Panc1 (cell line): ENCODE measurements around the gene LMO3. TPM values are rescaled to one million over a fixed set of nuclear protein-coding genes. Genes with fewer than 3 reads are reported as not detected.

Source experiments
- ATAC-seq: fragments of 200-7000 bp; cut with Tn5 transposase; 2 replicates; pipeline ENCODE4 v1.9.1; 2020; ENCODE audit warnings: mild to moderate bottlenecking, moderate library complexity
- BruUV-seq: library from RNA; stranded (reverse); fragments of 400-500 nt; replicated peaks from 2 replicates; lab custom pipeline; 2021; lab: Mats Ljungman, UMichigan
- CTCF ChIA-PET: fragments of 300-600 bp; sonication (Branson Sonifier 250); formaldehyde crosslinking; loops from one replicate; lab custom pipeline; 2022; ENCODE audit warnings: antibody characterized with exemption; lab: Charles Lee
- POLR2A ChIA-PET: fragments of 300-600 bp; sonication (Branson Sonifier 250); formaldehyde crosslinking; loops from one replicate; lab custom pipeline; 2022; ENCODE audit warnings: antibody characterized with exemption; lab: Charles Lee
- DNase-seq: peaks from one replicate; pipeline ENCODE4 v3.0.0-alpha.2; 2010; ENCODE audit warnings: low read depth, low spot score
- H3K27ac ChIP-seq: 2 replicates; pipeline ENCODE4 v1.5.1; 2011; ENCODE audit warnings: mild to moderate bottlenecking, low read length, inconsistent platforms
- H3K27me3 ChIP-seq: fragments of 200-500 bp; sonication (Bioruptor generic); 2 replicates; pipeline ENCODE4 v1.6.0; 2014; ENCODE audit warnings: low read length, inconsistent platforms; ENCODE audit not compliant: control insufficient read depth, insufficient read depth
- H3K36me3 ChIP-seq: fragments of 200-500 bp; sonication (Bioruptor generic); 2 replicates; pipeline ENCODE4 v1.5.1; 2014; ENCODE audit warnings: inconsistent platforms, mild to moderate bottlenecking, low read length, moderate library complexity; ENCODE audit not compliant: control insufficient read depth, insufficient read depth
- H3K4me1 ChIP-seq: 2 replicates; pipeline ENCODE4 v1.5.1; 2011; ENCODE audit warnings: inconsistent platforms, mild to moderate bottlenecking, low read length, moderate library complexity; ENCODE audit not compliant: control insufficient read depth, insufficient read depth
- H3K4me3 ChIP-seq, 2 experiments: 2 replicates each; pipeline ENCODE4 v1.5.1; 2011 to 2012; ENCODE audit warnings: low read depth in 2 of 2, low read length in 2 of 2, mild to moderate bottlenecking in 2 of 2, inconsistent platforms in 1 of 2, moderate library complexity in 1 of 2
- H3K9me3 ChIP-seq: fragments of 200-500 bp; sonication (Bioruptor generic); 2 replicates; pipeline ENCODE4 v1.5.1; 2014; ENCODE audit warnings: low read depth, mild to moderate bottlenecking, inconsistent platforms, low read length, moderate library complexity; ENCODE audit not compliant: control insufficient read depth, insufficient read depth
- POLR2AphosphoS5 ChIP-seq: IDR thresholded peaks from 2 replicates; pipeline ENCODE4 v1.6.1; 2012; ENCODE audit warnings: mild to moderate bottlenecking, low read depth, low read length, moderate library complexity
- SIN3A ChIP-seq: IDR thresholded peaks from 2 replicates; pipeline ENCODE4 v1.6.1; 2012; ENCODE audit warnings: low read depth, mild to moderate bottlenecking, low read length, moderate library complexity, borderline replicate concordance; ENCODE audit not compliant: insufficient read depth
- TCF7L2 ChIP-seq: IDR thresholded peaks from 2 replicates; pipeline ENCODE4 v1.6.1; 2011; ENCODE audit warnings: mild to moderate bottlenecking, low read depth, low read length, inconsistent platforms
- in situ Hi-C: cut with HindIII; loops from 2 replicates; pipeline ENCODE4 v1.10.0; 2016; ENCODE audit warnings: low sequenced_read_pairs, low pct_unique_long_range_greater_than_20kb
- intact Hi-C: fragments of 100-400 bp; cut with micrococcal nuclease; formaldehyde crosslinking; loops from one replicate; pipeline ENCODE4 v1.10.0; 2022; ENCODE audit not compliant: unreplicated experiment
- total RNA-seq: library from RNA; stranded (reverse); gene quantifications from one replicate; pipeline ENCODE4 v1.2.1, GENCODE V29; 2021; ENCODE audit not compliant: unreplicated experiment
- TF ChIP-seq, protein P1 (sequence below), 2 experiments: IDR thresholded peaks; 2 replicates each; pipeline ENCODE4 v1.6.1; 2011 to 2012; ENCODE audit warnings: low read depth in 2 of 2, control low read depth in 1 of 2, low read length in 1 of 2, mild to moderate bottlenecking in 1 of 2, moderate library complexity in 1 of 2; ENCODE audit not compliant: insufficient read depth in 1 of 2
- TF ChIP-seq, protein P2 (sequence below): fragments of 450-650 bp; IDR thresholded peaks from 2 replicates; pipeline ENCODE4 v1.5.1; 2017; ENCODE audit warnings: mild to moderate bottlenecking

The LMO3 gene
- total RNA-seq, 1 experiment from 2014 or later, result 0.51 TPM

DNA sequence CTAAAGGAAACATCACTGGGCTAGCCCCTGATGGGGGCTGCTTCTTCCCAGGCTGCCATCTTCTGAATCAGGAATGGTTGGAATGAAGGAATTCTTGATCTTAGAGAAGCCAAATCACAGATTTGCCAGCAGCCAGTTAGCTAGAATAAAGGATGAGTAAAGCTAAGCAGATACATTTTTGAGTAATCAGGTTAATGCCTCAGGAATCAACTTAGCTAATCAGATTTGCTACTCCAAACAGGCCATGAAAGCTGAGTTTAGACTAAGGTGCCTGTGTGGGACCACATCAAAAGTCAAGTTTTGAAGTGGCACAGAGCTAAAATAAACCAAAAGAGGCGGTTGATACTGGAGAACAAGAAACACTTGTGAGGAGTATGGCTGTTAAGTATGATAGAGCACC lies 28.8 kb upstream of the LMO3 start:
- no TSS peak for BruUV-seq
- in situ Hi-C loops (no loop called here), intact Hi-C loops (no loop called here)
- ChIA-PET POLR2A (no interaction called here), CTCF (no interaction called here)
- TF ChIP-seq, protein P1, sequence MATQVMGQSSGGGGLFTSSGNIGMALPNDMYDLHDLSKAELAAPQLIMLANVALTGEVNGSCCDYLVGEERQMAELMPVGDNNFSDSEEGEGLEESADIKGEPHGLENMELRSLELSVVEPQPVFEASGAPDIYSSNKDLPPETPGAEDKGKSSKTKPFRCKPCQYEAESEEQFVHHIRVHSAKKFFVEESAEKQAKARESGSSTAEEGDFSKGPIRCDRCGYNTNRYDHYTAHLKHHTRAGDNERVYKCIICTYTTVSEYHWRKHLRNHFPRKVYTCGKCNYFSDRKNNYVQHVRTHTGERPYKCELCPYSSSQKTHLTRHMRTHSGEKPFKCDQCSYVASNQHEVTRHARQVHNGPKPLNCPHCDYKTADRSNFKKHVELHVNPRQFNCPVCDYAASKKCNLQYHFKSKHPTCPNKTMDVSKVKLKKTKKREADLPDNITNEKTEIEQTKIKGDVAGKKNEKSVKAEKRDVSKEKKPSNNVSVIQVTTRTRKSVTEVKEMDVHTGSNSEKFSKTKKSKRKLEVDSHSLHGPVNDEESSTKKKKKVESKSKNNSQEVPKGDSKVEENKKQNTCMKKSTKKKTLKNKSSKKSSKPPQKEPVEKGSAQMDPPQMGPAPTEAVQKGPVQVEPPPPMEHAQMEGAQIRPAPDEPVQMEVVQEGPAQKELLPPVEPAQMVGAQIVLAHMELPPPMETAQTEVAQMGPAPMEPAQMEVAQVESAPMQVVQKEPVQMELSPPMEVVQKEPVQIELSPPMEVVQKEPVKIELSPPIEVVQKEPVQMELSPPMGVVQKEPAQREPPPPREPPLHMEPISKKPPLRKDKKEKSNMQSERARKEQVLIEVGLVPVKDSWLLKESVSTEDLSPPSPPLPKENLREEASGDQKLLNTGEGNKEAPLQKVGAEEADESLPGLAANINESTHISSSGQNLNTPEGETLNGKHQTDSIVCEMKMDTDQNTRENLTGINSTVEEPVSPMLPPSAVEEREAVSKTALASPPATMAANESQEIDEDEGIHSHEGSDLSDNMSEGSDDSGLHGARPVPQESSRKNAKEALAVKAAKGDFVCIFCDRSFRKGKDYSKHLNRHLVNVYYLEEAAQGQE (IDR thresholded peaks at IDR 0.05; ENCODE audit: insufficient read depth in 1 of 2, low read depth in 2 of 2, low read length in 1 of 2), result no peak
- TF ChIP-seq POLR2AphosphoS5 (no peak), SIN3A (no peak)
- TF ChIP-seq, protein P2, sequence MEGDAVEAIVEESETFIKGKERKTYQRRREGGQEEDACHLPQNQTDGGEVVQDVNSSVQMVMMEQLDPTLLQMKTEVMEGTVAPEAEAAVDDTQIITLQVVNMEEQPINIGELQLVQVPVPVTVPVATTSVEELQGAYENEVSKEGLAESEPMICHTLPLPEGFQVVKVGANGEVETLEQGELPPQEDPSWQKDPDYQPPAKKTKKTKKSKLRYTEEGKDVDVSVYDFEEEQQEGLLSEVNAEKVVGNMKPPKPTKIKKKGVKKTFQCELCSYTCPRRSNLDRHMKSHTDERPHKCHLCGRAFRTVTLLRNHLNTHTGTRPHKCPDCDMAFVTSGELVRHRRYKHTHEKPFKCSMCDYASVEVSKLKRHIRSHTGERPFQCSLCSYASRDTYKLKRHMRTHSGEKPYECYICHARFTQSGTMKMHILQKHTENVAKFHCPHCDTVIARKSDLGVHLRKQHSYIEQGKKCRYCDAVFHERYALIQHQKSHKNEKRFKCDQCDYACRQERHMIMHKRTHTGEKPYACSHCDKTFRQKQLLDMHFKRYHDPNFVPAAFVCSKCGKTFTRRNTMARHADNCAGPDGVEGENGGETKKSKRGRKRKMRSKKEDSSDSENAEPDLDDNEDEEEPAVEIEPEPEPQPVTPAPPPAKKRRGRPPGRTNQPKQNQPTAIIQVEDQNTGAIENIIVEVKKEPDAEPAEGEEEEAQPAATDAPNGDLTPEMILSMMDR, result no peak
- Histone ChIP-seq H3K9me3 (no peaks in the 10 kb centered on the region), H3K4me1 (no peaks in the 10 kb centered on the region), H3K4me3 (no peak overlapping the region), H3K27ac (no peak overlapping the region), H3K36me3 (no peaks in the 10 kb centered on the region), H3K27me3 (no peaks in the 10 kb centered on the region)
- ATAC-seq (no peak), DNase-seq (no peak)

DNA sequence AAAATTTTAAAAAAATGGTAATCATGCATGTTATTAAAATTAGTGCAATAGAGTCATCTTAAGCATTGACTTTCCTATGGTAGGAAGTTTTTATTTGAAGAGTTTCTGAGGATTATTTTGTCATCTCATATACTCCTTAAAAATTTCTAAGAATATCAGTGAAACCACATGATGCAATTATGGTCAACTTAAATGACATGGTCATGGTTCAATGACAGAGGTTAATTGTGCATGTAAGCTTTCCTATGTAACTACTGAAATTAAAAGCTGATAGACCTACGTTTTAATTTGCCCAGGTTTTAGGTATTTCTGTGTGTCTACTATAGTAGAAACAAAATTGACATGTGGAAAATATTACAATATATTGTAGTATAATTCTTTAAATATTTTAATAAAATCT lies 21.0 kb upstream of the LMO3 start:
- Histone ChIP-seq H3K27me3 (no peaks in the 10 kb centered on the region), H3K4me1 (no peaks in the 10 kb centered on the region), H3K27ac (no peak overlapping the region), H3K36me3 (no peaks in the 10 kb centered on the region), H3K4me3 (no peak overlapping the region), H3K9me3 (no peaks in the 10 kb centered on the region)
- no peak for TF ChIP-seq POLR2AphosphoS5
- no peak for TF ChIP-seq TCF7L2
- TF ChIP-seq, protein P1 (IDR thresholded peaks at IDR 0.05; ENCODE audit: insufficient read depth in 1 of 2, low read depth in 2 of 2, low read length in 1 of 2), result no peak
- TF ChIP-seq, protein P2, result no peak
- no peak for TF ChIP-seq SIN3A
- ChIA-PET POLR2A (no interaction called here), CTCF (no interaction called here)
- in situ Hi-C loops, result no loop called here
- DNase-seq, result no peak
- intact Hi-C loops, result no loop called here
- no peak for ATAC-seq
- BruUV-seq, result no TSS peak
